Prostate gland (tissue), 2 donors: ENCODE data around the gene ZMIZ1. TPM values are rescaled to one million over a fixed set of nuclear protein-coding genes. Genes with fewer than 3 reads are reported as not detected.

Experiments
- DNase-seq: peaks from one replicate; pipeline ENCODE4 v3.0.0-alpha.2; 2019; ENCODE audit warnings: low spot score
- H3K27ac ChIP-seq, 2 donors: fragments of 200-600 bp; sonication (generic); 2 replicates each; pipeline ENCODE4 v1.5.1; 2017 to 2019
- H3K27me3 ChIP-seq: fragments of 200-600 bp; sonication (generic); replicated peaks from 2 replicates; pipeline ENCODE4 v1.5.1; 2019; ENCODE audit not compliant: insufficient read depth
- H3K36me3 ChIP-seq, 2 donors: fragments of 200-600 bp; sonication (generic); 1 replicate in 1 of 2; 2 replicates in 1 of 2; pipeline versions ENCODE4 v1.5.1 to v1.8.1; 2017 to 2019
- H3K4me1 ChIP-seq: fragments of 200-600 bp; sonication (generic); replicated peaks from 2 replicates; pipeline ENCODE4 v1.5.1; 2019
- H3K4me3 ChIP-seq, 2 donors: fragments of 200-600 bp; sonication (generic); 2 replicates each; pipeline ENCODE4 v1.5.1; 2017 to 2019
- H3K9me3 ChIP-seq: fragments of 200-600 bp; sonication (generic); 2 replicates; pipeline ENCODE4 v1.5.1; 2017
- POLR2A ChIP-seq: fragments of 450-650 bp; IDR thresholded peaks from one replicate; pipeline ENCODE4 v1.6.1; 2016; ENCODE audit warnings: antibody characterized with exemption, mild to moderate bottlenecking
- POLR2AphosphoS5 ChIP-seq: sonication (generic); formaldehyde crosslinking; IDR thresholded peaks from one replicate; pipeline ENCODE4 v1.6.1; 2017; ENCODE audit warnings: antibody characterized with exemption
- WGBS: methylation state at CpG from one replicate; pipeline ENCODE4 v1.1.5; 2018; 5-methylcytosine and 5-hydroxymethylcytosine counted together
- intact Hi-C: fragments of 100-400 bp; cut with DNase I; formaldehyde crosslinking; loops from one replicate; pipeline ENCODE4 v1.14.2; 2022
- total RNA-seq, 2 donors: library from RNA; depleted of rRNA; stranded (reverse); fragments of >200 nt; gene quantifications; one replicate each; pipeline ENCODE4 v1.1.0, GENCODE V29; 2016
- TF ChIP-seq, protein P1 (sequence below), 4 experiments: fragments of 200-600 bp in 2 of 4; fragments of 450-650 bp in 2 of 4; sonication (generic) in 2 of 4; IDR thresholded peaks; 1 replicate in 3 of 4; 2 replicates in 1 of 4; pipeline ENCODE4 v1.5.1; 2016 to 2019; ENCODE audit warnings: antibody characterized with exemption in 4 of 4, mild to moderate bottlenecking in 2 of 4, moderate library complexity in 2 of 4

The ZMIZ1 gene
- total RNA-seq, 2 donors from 2014 or later = 69.6 to 78.5 TPM

DNA sequence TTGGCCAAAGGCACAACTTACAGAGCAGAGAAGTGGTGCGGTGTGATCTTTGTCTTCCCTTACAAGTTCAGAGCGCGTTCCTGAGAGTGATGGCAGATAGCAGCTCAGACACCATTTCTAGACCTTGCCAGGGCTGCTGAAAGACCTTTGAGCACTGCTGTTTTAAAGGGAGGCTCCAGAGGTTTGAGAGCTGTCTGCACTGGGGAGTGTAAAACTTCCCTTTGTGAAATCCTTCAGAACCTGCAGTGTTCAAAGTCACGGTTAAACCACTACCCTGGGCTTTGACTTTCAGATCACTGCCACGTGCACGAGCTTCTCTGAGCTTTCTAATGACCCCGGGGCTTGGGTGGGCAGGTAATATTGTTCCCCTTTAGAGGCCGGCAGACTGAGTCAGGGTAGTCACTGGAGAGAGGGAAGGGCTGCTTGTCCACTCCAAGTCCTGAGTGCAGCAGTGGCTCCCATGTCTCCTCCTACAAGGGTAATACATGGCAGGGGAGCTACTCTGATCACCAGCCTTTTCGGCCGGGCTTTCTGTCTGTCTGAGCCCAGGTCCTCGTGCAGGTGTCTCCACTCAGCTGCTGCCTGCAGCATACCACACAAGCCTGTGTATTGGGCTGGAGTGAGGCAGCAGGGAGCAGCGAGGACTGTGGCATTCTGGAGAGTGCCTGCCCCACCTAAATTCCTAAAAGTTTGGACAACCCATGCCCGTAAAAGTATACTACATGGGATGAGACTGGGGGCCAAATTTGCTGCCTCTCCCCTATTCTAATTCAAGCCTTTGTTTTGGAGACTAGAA, 63.3 kb downstream of the ZMIZ1 start:
- Histone ChIP-seq H3K9me3 (no peaks in the 10 kb centered on the region), H3K27ac (no peak overlapping the region), H3K27me3 (no peaks in the 10 kb centered on the region), H3K4me3 (no peak overlapping the region), H3K36me3 (no peaks in the 10 kb centered on the region), H3K4me1 (peaks cover 4% of the 10 kb centered on the region)
- intact Hi-C loops = no loop called here
- WGBS = 66% methylated on average over 13 of the region's 13 CpGs
- TF ChIP-seq POLR2AphosphoS5 = no peak
- TF ChIP-seq, protein P1, sequence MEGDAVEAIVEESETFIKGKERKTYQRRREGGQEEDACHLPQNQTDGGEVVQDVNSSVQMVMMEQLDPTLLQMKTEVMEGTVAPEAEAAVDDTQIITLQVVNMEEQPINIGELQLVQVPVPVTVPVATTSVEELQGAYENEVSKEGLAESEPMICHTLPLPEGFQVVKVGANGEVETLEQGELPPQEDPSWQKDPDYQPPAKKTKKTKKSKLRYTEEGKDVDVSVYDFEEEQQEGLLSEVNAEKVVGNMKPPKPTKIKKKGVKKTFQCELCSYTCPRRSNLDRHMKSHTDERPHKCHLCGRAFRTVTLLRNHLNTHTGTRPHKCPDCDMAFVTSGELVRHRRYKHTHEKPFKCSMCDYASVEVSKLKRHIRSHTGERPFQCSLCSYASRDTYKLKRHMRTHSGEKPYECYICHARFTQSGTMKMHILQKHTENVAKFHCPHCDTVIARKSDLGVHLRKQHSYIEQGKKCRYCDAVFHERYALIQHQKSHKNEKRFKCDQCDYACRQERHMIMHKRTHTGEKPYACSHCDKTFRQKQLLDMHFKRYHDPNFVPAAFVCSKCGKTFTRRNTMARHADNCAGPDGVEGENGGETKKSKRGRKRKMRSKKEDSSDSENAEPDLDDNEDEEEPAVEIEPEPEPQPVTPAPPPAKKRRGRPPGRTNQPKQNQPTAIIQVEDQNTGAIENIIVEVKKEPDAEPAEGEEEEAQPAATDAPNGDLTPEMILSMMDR (IDR thresholded peaks at IDR 0.05) = no peak
- no peak for TF ChIP-seq POLR2A
- DNase-seq = no peak

DNA sequence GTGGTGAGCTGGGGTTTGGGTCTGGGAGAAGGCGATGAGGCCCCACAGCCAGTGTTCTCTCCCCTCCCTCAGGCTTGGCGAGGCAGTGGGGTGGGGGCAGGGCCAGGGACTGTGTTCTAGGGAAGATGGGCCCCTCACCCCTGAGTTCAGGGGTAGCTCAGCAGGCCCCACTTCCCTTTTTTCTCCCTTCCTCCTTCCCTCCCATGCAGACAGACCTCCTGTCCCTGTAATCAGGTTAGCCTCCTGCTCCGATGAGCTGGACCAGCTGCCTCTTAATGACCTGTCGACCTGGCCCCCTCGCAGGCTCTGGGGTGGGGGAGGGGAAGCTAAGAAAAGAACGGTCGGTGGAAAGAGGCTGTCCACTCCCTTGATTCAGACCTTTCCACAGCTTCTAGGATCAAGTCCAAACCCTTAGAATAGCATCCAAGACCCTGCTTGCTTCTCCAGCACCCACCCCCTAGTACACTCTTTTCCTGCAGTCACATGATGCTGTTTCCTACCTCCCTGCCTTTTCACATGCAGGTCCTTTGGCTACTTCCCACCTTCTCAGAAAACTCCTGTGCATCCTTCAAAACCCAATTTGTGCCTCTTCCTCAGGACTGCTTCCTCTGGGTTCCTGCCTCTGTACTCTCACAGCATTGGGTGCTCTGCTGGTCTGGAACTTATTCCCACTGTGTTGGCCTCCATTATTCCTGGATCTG, 64.1 kb downstream of the ZMIZ1 start:
- Histone ChIP-seq H3K27ac (no peak overlapping the region), H3K27me3 (no peaks in the 10 kb centered on the region), H3K9me3 (no peaks in the 10 kb centered on the region), H3K4me3 (no peak overlapping the region), H3K36me3 (no peaks in the 10 kb centered on the region), H3K4me1 (peaks cover 4% of the 10 kb centered on the region)
- intact Hi-C loops = no loop called here
- TF ChIP-seq POLR2A (no peak), POLR2AphosphoS5 (no peak)
- TF ChIP-seq, protein P1 (IDR thresholded peaks at IDR 0.05) = no peak
- no peak for DNase-seq
- WGBS = 50% methylated on average over 7 of the region's 7 CpGs

DNA sequence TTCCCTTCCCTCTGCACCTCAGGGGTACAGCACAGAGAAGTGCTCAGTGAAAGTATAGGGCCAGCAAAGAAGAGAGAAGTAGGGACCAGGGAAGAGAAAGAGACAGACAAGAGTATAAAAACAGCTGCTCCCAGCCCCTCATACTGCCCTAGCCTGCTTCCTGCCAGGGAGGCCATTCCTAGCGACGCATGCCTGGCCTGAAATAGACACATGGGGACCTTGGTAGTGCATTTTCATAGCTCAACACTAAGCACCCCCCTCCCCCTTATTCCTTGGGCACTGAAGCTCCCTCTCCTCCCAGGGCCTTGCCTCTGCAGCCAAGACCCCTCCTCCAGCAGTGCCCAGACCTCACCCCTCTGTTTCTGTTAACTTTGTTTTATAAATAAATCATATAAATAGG, 64.7 kb downstream of the ZMIZ1 start:
- DNase-seq = no peak
- no peaks in the 10 kb centered on the region for H3K36me3 ChIP-seq
- no peak overlapping the region for H3K27ac ChIP-seq
- intact Hi-C loops = no loop called here
- H3K27me3 ChIP-seq = no peaks in the 10 kb centered on the region
- 62% methylated on average over 2 of the region's 2 CpGs for WGBS
- H3K4me1 ChIP-seq = peaks cover 4% of the 10 kb centered on the region
- H3K9me3 ChIP-seq = no peaks in the 10 kb centered on the region
- TF ChIP-seq POLR2A (no peak), POLR2AphosphoS5 (no peak)
- TF ChIP-seq, protein P1 (IDR thresholded peaks at IDR 0.05) = no peak
- no peak overlapping the region for H3K4me3 ChIP-seq

DNA sequence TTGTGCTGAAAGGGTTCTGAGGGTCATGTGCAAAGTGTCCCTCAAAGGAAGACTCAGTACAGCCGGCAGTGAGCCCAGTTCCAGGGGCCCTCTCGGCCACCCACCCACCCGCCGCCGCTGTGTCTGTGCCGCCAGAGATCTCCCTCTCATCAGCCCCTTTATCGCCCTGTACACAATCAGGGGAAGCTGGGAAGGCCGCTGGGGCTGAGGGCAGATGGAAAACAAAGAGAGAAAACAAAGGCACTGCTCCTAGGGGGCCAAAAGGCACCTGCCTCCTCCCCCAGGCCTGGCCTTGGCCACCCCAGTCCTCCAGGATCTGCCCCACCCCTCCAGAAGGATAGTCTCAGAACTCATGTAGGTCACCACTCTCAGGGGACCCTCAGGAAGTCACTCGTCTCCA, 67.0 kb downstream of the ZMIZ1 start:
- Histone ChIP-seq H3K36me3 (no peaks in the 10 kb centered on the region), H3K4me1 (no peaks in the 10 kb centered on the region)

More for the DNA sequence above, 67.0 kb downstream of the ZMIZ1 start:
- 65% methylated on average over 9 of the region's 9 CpGs for WGBS
- no peak for TF ChIP-seq POLR2A
- TF ChIP-seq, protein P1 (IDR thresholded peaks at IDR 0.05) = no peak
- no peak for TF ChIP-seq POLR2AphosphoS5
- H3K9me3 ChIP-seq = no peaks in the 10 kb centered on the region
- no peak for DNase-seq
- intact Hi-C loops = loop anchor here (5.0 kb wide), 1 partner anchor 33 kb away; no protein-coding TSS in a partner anchor
- H3K27ac ChIP-seq = no peak overlapping the region
- no peak overlapping the region for H3K4me3 ChIP-seq
- no peaks in the 10 kb centered on the region for H3K27me3 ChIP-seq
